NCI-H1048 (cell line): ENCODE measurements around the gene POLR3F.
"Not testable (repeated sequence)": the region's sequence is repeated elsewhere in the genome, so short reads cannot be mapped to it uniquely, and the experiment has no call there.

Experiments
- DNase-seq: peaks from one replicate; lab custom pipeline; 2025; lab: John Stamatoyannopoulos, UW

POLR3F gene

GRCh38 chr20:18506744-18507143, 39.6 kb downstream of the POLR3F start:
- DNase-seq: no peak

DNA sequence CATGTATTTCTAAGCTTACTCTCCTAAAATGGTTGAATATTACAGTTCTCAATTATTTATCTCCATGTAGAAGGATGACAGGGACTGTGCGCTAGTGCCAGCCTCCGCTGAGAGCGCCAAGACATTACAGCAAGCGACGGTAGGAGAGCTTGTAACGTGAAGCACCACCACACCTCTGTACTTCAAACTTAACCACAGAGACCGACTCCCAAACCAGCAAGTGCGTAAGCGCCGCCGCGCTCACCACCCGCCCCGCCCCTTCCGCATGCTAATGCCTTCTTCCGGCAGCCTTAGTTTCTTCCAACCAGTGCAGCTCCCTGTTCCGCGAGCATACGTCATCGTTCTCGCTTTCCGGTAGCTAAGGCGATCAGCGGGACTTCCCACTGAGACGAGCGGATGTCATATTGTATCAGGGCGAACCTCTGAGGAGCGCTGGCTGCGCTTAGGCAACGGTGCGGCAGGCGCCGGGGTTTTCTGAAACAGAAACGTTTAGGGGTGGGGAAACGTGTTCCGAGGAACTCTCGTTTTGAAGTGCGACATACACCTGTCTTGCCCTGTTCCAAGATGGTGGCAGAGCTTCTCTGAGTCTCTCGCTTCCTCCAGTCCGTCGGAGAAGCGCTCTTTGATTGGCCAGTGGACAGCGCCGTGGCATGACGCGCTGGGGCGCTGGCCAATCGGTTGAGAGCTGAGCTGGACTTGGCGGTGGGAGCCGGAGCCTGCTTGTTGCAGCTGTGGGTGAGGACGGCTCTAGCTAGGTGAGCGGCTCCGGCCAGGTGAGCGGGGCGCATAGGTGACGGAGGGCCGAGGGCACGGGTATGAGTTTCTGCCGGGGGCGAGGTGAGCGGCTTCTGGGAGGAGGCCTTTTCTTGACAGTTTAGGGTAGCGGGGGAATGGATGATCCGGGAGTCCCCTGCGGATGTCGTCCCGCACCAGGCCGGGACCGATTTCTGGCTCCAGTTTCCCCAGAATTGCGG, 40.3 kb downstream of the POLR3F start, which contains the start of gene SEC23B:
TSS of gene SEC23B (plus strand) at position 723 of the 974 bp plus-strand sequence. CDS start 2,896 bp downstream, outside the sequence.
- peak; percentile 87 for DNase-seq

DNA sequence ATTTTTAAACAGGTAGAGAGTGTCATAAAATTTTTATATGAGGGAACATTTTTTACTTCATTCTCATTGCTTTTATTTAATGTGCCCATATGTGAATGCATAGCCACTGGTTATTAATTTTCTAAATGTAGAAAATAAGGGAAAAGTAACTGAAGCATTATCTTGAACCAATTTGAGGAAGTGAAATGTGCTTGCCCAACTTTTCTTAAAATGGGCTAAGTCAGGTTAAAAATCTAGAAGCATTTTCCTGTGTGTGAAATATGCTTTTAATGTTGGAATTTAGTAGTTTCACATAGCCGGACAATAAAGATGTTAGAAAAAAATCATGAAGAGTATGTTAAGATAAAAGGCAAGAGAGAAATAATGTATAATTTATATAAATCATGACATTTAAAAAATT, 44.4 kb downstream of the POLR3F start:
- no peak for DNase-seq

DNA sequence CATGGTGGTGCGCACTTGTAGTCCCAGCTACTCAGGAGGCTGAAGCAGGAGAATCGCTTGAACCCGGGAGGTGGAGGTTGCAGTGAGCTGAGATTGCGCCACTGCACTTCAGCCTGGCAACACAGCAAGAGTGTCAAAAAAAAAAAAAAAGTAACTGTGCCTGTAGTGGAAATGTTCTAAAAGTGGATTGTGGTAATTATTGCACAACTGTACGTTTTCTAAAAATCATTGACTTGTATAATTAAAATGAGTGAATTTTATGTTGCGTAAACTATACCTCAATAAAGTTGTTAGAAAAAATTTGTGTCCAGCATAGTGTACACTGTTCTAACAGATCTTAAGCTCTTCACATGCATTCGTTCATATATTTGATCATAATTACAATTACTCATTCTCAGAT, 46.0 kb downstream of the POLR3F start:
- DNase-seq: no peak

GRCh38 chr20:18514127-18514526, 46.9 kb downstream of the POLR3F start:
- no peak for DNase-seq

GRCh38 chr20:18515973-18516372, 48.8 kb downstream of the POLR3F start:
- DNase-seq: no peak

DNA sequence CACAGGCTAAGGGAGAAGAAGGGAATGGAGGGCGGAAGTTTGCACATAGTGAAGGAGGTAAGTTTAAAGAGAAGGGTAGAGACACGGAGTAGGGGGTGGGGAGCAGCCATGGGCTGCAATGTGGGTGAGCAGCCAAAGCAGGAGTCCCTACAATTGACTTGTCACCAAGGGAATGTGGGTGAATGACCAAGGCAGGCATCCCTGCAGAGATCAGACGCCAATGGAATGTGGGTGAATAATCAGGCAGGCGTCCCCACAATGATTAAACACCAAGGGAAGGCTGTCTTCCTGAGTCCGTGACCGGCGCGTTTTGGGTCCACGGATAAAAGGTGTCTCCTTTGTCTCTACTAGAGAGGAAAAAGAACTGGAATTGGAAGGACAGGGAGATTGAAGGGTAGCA, 54.9 kb downstream of the POLR3F start:
- DNase-seq: not testable (repeated sequence)

- DNase-seq: no peak
Observed at GRCh38 chr20:18523066-18523465, 55.9 kb downstream of the POLR3F start.

GRCh38 chr20:18524646-18525045, 57.5 kb downstream of the POLR3F start:
- DNase-seq: no peak

DNA sequence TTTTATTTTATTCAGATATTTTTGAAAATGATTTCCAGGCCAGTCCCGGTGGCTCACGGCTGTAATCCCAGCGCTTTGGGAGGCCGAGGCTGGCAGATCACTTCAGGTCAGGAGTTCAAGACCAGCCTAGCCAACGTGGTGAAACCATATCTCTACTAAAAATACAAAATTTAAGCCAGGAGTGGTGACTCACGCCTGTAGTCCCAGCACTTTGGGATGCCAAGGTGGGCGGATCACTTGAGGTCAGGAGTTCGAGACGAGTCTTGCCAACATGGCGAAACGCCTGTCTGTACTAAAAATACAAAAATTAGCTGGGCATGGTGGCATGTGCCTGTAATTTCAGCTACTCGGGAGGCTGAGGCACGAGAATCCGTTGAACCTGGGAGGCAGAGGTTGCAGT, 59.6 kb downstream of the POLR3F start:
- DNase-seq: not testable (repeated sequence)

DNA sequence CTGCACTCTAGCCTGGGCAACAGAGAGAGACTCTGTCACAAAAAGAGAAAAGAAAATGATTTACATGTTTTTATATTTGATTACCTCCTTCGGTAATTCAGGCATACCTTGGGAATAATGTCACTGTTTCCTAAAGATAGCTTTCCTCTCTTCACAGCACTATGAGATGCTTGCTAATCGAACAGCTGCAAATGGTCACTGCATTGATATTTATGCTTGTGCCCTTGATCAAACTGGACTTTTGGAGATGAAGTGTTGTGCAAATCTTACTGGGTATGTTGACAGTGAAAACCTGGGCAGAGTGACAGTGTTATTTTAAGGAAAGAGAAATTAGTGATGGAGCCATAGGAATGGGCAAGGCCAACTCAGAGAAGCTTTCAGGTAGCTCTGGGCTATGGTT, 60.1 kb downstream of the POLR3F start:
- no peak for DNase-seq

DNA sequence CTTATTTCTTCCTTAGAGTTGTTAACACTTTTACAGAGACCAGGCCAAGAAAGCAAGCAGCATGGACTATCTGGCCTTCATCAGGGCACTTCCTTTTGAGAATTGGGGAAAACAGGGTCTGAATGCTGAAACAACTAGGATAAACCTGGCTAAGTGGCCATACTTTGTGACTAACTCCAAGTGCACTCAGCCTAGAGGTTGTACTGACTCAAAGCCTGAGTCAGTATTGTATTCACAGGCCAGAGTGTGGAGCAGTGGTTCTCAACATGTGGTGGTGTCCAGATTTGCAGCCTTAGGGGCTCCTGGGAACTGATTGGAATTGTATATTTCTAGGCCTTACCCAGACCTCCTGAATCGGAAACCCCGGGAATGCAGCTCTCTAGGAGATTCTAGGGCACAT, 60.6 kb downstream of the POLR3F start:
- DNase-seq: no peak

DNA sequence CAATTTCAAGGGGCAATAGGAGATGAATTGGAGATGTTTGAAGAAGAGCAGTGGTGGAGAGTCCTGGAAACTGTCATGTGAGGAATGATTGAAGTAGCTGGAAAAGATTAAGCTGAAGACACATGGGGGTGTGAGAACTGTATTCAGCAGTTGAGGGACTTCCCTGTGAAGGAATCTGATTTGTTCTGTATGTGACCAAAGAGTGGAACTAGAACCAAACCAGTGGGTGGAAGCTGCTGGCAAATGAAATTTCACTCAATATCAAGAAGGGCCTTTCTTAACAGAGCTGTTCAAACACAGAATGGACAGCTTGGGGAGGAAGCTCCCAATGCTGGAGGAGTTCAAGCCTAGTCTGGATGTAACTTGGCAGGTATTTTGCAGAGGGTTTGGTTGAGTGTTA, 61.9 kb downstream of the POLR3F start:
- DNase-seq: no peak

GRCh38 chr20:18532626-18533025, 65.4 kb downstream of the POLR3F start:
- no peak for DNase-seq

DNA sequence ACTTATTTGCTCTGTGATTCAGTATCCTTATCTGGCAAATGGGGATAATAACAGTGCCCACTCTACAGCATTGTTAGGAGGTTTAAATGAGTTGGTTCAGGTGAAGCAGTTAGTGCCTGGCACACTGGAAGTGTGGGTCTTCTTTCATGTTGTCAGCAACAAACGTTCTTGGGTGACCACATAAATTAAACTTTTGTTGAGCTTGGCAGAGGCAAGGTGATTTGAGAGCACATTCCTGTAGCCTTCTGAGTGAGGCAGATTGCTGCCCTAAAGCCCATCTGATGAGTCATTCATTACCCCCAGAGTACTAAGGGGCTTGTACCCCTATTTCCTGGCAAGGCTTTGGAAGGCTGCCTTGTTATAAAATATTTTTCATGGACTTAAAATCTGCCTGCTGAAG, 66.3 kb downstream of the POLR3F start:
- DNase-seq: no peak

- no peak for DNase-seq
Observed at GRCh38 chr20:18533978-18534644, 66.9 kb downstream of the POLR3F start.
